ENCODE results near the gene DNAJC1.
"Not testable (repeated sequence)": the region's sequence is repeated elsewhere in the genome, so short reads cannot be mapped to it uniquely, and the experiment has no call there.

Gene DNAJC1

GRCh38 chr10:21825345-21825744 lies 178.2 kb downstream of the DNAJC1 start:
- DNase-seq (ENCODE audit: low read depth) = no peak

- DNase-seq (ENCODE audit: low read depth) = no peak
Observed at GRCh38 chr10:21824409-21824808, 179.1 kb downstream of the DNAJC1 start.

DNA sequence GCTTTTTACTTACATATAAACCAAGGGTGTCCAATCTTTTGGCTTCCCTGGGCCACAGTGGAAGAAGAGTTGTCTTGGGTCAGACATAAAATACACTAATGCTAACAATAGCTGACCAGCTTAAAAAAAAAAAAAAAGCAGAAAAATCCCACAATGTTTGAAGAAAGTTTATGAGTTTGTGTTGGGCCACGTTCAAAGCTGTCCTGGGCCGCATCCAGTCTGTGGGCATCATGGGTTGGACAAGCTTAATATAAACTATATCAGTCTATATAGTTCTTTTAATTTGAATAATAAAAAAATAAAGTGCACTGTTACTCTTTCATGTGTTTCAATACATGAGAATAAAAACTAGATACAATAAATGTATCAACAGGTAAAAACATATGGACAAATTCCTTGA lies 179.9 kb downstream of the DNAJC1 start:
- no peak for DNase-seq (ENCODE audit: low read depth)

GRCh38 chr10:21822273-21822672 lies 181.3 kb downstream of the DNAJC1 start:
- DNase-seq (ENCODE audit: low read depth) = not testable (repeated sequence)

GRCh38 chr10:21820952-21821351 lies 182.6 kb downstream of the DNAJC1 start:
- DNase-seq (ENCODE audit: low read depth) = no peak

GRCh38 chr10:21818416-21818815 lies 185.1 kb downstream of the DNAJC1 start:
- DNase-seq (ENCODE audit: low read depth) = not testable (repeated sequence)

DNA sequence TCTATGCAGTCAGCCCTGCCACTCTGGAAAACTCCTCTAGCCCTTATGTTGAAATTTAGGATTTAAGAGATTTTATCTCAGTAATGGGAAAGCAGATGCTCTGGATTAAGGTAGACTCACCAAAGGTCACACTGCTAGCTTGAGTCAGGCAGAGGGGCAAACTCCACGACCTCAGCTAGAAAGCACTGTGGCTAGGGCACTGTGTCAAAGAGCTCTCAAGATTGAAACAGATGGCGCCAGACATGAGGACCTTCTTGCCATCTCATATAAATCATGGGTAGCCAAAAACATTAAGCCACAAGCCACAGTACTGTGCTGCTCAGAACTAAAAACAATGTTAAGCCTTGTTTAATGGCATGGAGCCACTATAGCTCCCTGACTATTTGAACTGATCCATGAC lies 188.7 kb downstream of the DNAJC1 start:
- no peak for DNase-seq (ENCODE audit: low read depth)

- DNase-seq (ENCODE audit: low read depth) = no peak
Observed at GRCh38 chr10:21813946-21814345, 189.6 kb downstream of the DNAJC1 start.

DNA sequence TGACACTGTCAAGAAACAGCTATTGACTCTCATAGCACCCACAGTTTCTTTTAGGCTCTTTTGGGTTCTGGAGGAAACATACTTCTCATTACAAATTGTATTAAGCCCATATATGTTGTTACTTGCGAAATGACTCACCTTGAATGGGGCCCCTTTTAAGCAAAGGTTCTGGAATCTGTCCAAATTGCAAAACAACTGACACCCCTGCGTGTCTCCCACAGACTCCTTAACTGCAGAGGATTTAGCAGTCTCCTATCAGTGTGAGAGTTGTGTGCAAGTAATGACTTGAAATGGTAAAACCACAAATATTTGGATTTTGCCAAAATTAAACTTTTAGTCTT lies 192.3 kb downstream of the DNAJC1 start:
- DNase-seq (ENCODE audit: low read depth) = no peak

GRCh38 chr10:21810582-21811244 lies 192.8 kb downstream of the DNAJC1 start:
- no peak for DNase-seq (ENCODE audit: low read depth)

- DNase-seq (ENCODE audit: low read depth) = no peak
Observed at GRCh38 chr10:21808550-21808949, 195.0 kb downstream of the DNAJC1 start.

- no peak for DNase-seq (ENCODE audit: low read depth)
Observed at GRCh38 chr10:21807180-21807579, 196.3 kb downstream of the DNAJC1 start.

DNA sequence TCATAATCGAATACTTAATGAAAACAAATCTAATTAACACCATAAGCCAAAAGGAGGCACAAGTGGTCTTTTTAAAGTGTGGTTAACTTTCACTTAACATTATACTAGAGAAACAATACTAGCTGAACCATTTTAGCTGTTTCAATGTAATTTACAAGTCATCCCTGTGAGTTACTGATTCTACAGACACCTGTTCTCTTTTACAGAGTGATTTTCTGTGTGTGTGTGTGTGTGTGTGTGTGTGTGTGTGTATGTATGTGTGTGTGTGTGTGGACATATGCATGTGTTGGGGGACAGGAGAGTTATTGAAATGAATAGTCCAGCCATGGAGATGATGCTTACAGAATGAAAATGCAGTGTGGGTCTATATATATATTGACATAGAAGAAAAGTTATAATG lies 200.2 kb downstream of the DNAJC1 start:
- DNase-seq (ENCODE audit: low read depth) = no peak

- no peak for DNase-seq (ENCODE audit: low read depth)
Observed at GRCh38 chr10:21801609-21802008, 201.9 kb downstream of the DNAJC1 start.

DNA sequence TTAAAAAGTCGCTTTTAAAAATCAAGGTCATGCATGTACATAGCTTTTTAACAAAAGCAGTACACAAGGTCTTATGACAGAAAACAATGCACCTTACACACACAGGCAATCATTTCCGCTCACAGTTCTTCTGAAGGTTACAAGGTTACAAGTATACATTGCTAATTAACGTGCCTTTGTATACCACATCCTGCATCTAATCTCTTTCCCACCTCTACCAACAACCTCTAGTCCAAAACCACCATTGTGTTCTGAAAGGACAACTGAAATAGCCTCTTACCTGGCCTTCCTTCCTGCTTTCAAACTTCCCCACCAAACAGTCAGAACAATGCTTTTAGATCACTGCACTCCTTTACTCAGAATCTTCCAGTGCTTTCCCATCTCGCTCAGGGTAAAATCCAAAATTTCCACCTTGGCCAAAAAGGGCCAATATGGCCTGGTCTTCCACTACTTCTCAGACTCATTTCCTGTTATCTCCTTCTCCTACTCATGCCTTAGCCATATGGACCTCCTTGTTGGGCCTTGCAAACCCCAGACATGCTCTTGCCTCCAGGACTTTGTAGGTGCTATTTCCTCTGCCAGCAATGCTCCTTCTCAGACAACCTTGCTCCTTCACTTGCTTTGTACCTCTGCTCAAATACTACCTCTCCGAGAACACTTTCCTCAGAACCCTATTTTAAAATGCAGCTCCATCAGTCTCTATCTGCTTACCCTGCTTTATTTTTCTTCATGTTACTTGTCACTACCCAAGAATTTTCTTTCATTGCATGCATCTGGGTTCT lies 205.4 kb downstream of the DNAJC1 start:
- no peak for DNase-seq (ENCODE audit: low read depth)

DNA sequence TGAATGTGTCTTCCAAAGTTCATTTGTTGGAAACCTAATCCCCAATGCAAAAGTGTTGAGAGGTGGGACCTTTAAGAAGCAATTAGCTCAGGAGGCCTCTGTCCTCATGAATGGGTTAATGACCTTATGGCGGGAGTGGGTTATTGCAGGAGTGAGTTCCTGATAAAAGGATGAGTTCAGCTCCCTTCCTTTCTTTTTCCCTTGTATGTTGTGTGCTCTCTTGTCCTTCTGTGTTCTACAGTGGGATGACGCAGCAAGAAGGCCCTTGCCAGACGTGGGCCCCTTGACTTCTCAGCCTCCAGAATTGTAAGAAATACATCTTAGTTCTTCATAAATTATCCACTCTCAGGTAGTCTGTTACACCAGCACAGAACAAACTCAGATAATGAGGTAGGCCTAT lies 206.0 kb downstream of the DNAJC1 start:
- no peak for DNase-seq (ENCODE audit: low read depth)

DNA sequence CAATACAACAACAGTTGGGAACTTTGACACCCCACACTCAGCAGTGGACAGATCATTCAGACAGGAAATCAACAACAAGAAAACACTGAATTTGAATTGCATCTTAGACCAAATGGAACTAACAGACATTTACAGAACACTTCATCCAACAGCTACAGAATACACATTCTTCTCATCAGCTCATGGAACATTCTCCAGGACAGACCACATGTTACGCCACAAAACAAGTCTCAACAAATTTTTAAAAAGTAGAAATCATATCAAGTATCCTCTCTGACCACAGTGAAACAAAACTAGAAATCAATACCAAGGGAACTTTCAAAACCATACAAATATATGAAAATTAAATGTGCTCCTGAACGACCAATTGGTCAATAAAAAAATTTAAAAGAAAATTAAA lies 212.3 kb downstream of the DNAJC1 start:
- no peak for DNase-seq (ENCODE audit: low read depth)

- DNase-seq (ENCODE audit: low read depth) = no peak
Observed at GRCh38 chr10:21776883-21777282, 226.6 kb downstream of the DNAJC1 start.

DNA sequence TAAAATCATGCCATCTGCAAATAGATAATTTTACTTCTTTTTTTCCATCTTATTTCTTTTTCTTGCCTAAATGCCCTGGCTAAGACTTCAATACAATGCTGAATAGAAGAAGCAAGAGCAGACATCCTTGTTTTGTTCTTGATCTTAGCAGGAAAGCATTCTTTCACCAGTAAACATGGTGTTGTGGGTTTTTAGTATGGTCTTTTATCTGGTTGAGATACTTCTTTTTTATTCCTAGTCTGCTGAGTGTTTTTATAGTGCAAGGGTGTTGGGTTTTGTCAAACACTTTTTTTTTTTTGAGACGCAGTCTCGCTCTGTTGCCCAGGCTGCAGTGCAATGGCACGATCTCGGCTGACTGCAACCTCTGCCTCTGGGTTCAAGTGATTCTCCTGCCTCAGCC lies 232.3 kb downstream of the DNAJC1 start:
- DNase-seq (ENCODE audit: low read depth) = no peak

GRCh38 chr10:21769041-21769440 lies 234.5 kb downstream of the DNAJC1 start:
- DNase-seq (ENCODE audit: low read depth) = no peak

- no peak for DNase-seq (ENCODE audit: low read depth)
Observed at GRCh38 chr10:21764466-21765189, 238.9 kb downstream of the DNAJC1 start.

GRCh38 chr10:21760332-21760731 lies 243.2 kb downstream of the DNAJC1 start:
- no peak for DNase-seq (ENCODE audit: low read depth)

DNA sequence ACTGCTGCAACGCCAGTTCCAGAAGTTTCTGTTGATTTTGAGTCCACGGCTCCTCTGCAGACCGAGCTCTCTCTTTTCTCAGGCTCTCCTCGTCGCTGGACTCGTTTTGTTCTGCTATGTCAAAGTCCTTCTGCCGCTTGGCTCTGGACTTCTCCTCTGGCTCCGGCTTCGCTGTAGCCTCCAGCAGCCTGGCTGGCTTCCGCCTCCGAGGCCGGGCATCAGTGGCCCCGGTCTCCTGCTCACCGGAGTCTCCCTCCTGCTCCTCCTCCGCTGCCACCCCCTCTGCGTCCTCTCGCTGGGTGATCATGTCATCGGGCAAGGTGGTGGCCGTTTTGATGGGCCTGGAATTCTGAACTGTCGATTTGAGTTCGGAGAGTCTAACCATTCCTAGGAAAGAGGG lies 244.3 kb downstream of the DNAJC1 start:
- DNase-seq (ENCODE audit: low read depth) = no peak

Measured in activated T-cell treated with anti-CD3 and anti-CD28 coated beads for 24 hours (primary cell).